GM13977 (cell line): ENCODE measurements around the gene AFG3L2.

ENCODE experiments used
- DNase-seq: peaks from one replicate; pipeline ENCODE4 v3.0.0; 2012; ENCODE audit warnings: low spot score
- in situ Hi-C: fragments of 300-500 bp; cut with MboI; formaldehyde crosslinking; loops from one replicate; pipeline ENCODE4 v1.12.0; 2022; ENCODE audit warnings: low sequenced_read_pairs, low pct_unique_long_range_greater_than_20kb, mixed read lengths, inconsistent platforms; ENCODE audit not compliant: unreplicated experiment
- TF ChIP-seq, protein P1 (sequence below): IDR thresholded peaks from 2 replicates; pipeline ENCODE4 v1.5.1; 2012; ENCODE audit warnings: mild to moderate bottlenecking, control low read depth; ENCODE audit not compliant: insufficient read depth; ENCODE audit errors: extremely low read depth, missing control alignments

The AFG3L2 gene

DNA sequence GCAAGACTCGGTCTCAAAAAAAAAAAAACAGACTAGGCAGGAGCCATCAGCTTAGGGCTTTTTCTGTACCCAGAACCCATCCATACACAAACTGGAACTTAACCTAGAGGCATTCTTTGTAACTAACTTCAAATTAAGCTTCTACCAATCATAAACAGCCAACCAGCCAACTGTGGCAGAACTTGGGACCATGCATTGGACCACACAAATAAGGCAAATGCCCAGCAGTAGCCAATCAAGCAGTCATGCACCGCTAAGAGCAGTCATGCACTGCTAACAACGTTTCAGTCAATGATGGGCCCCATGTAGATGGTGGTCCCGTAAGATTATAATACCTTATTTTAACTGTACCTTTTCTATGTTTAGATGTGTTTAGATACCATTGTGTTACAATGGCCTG lies 46.3 kb downstream of the AFG3L2 start:
- DNase-seq, result no peak
- TF ChIP-seq, protein P1, sequence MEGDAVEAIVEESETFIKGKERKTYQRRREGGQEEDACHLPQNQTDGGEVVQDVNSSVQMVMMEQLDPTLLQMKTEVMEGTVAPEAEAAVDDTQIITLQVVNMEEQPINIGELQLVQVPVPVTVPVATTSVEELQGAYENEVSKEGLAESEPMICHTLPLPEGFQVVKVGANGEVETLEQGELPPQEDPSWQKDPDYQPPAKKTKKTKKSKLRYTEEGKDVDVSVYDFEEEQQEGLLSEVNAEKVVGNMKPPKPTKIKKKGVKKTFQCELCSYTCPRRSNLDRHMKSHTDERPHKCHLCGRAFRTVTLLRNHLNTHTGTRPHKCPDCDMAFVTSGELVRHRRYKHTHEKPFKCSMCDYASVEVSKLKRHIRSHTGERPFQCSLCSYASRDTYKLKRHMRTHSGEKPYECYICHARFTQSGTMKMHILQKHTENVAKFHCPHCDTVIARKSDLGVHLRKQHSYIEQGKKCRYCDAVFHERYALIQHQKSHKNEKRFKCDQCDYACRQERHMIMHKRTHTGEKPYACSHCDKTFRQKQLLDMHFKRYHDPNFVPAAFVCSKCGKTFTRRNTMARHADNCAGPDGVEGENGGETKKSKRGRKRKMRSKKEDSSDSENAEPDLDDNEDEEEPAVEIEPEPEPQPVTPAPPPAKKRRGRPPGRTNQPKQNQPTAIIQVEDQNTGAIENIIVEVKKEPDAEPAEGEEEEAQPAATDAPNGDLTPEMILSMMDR, result no peak
- in situ Hi-C loops, result no loop called here

DNA sequence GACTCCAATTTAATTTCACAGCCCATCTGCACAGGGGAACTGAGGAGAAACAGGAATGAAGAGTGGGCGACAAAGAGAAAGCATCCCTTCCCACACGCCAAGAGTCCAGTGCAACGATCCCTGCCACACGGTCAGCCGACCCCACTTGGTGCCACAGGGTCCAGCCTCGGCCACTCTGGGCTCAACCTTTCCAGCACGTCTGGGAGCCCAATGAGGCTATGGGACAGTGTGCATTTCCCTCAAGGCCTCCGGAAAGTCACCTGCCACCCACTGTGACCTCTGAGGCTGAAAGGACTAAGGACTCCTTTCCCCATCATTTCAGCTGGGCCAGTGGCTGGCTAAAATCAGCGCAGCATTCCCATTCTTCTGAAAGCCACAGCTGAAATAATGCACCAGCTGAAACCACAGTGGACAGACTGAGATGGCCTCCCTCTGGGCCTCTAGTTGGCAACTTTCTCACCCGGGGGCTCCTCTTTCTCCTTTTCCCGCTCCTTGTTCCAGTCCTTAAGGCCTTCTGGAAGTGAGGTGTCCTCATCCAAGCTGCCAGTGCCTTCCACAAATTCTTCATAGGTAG lies 47.8 kb downstream of the AFG3L2 start:
- in situ Hi-C loops, result no loop called here
- DNase-seq, result no peak
- TF ChIP-seq, protein P1, result no peak

DNA sequence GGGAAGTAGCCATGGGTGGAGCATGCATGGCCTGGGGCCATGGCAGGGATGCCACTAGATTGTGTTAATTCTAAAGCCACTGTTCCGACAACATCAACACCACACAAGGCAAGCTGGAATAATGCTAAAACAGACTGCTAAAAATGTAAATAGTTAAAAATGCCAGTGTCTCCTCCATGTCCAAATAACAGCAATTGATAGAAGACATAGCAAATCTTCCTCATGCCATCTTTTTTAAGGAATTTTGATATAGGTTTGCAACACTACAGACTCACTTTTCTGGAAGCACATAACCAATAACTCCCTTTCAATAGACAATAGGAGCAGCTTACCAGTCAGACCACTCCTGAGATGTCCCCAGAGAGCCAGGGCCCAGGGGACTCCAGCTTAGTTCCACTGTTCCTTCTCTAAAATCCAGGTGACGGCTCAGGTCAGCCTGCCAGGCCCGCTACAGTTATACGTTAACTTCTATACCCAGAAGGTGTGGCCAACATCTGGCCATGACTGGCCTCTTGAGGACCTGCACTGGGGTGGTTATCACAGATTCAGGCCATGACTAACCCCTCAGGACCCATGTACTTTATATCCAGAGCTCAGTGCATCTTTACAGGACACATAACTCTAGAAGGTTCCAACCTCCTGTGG lies 48.7 kb downstream of the AFG3L2 start:
- no peak for DNase-seq
- TF ChIP-seq, protein P1, result no peak
- in situ Hi-C loops, result no loop called here

DNA sequence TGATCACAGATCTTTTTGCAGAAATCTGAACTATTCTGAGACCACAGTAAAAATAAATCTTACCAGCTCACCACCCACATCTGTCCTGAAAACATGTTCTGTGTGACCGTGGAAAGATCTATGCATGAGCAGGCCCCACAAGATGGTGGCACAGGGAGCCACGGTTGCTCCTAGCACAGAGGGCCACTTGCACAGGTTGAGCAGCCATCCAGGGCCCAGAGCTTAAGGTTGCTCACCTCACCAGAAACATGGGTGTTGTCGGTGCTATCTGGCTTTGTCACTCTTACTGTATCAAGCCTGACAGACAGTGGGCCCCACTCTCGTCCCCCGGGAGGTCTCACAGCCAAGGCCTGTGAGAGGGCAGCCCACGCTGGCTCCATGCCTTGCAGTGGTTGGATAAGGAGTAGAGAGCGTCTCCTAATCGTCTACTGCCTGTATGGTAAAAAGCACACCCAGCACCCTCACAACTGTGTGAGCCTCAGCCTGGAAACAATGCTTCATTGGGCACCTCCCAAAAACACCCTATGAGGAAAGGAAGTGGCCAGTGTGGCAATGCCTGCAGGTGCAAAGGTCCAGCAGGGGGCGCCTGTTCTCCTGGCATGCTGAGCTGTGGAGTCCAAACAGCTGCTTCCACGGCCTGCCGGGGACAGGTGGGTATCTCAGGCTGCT lies 49.4 kb downstream of the AFG3L2 start:
- in situ Hi-C loops, result no loop called here
- TF ChIP-seq, protein P1, result peak; percentile 91
- DNase-seq, result peak; percentile 84

DNA sequence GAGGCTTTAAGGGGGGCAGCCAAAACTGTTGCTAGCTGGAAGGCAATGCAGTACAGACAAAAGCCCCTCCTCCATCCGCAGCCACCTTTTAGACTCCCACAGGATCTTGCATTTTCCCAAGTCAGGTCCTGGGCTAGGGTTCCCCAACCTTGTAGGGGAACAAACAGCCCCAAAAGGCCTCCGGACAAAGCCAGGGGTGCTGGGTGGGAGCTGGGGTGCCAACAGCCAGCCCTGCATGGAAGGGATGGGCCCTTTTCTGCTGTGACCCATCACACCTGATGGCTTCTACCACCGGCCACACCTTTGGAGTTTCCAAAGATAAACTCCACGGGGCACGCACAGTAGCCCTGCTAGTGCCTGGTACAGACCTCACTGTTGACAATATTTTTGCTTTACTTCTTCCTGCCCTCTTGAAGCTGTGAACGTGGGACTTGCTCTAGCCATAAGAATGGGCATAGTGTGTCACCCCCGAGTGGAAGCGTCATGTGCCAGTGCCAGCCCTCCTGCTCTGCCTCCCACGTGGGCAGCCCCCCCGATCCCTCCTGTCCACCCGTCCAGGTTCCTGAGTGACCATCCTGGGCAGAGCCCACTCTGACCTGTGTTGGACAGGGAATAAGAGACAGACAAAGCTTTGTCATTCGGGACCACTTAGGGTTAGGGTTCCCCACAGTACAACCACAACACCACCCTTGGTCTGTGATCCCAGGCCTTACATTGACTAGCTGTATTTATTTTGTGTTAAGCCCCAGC lies 50.1 kb downstream of the AFG3L2 start:
- TF ChIP-seq, protein P1, result no peak
- in situ Hi-C loops, result no loop called here
- DNase-seq, result no peak

DNA sequence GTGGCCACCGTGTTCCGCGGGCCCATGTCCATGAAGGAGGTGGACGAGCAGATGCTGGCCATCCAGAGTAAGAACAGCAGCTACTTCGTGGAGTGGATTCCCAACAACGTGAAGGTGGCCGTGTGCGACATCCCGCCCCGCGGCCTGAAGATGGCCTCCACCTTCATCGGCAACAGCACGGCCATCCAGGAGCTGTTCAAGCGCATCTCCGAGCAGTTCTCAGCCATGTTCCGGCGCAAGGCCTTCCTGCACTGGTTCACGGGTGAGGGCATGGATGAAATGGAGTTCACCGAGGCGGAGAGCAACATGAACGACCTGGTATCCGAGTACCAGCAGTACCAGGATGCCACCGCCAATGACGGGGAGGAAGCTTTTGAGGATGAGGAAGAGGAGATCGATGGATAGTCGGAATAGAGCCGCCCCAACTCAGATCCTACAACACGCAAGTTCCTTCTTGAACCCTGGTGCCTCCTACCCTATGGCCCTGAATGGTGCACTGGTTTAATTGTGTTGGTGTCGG lies 51.2 kb downstream of the AFG3L2 start:
- in situ Hi-C loops, result no loop called here
- TF ChIP-seq, protein P1, result no peak
- DNase-seq, result no peak
